NCI-H2107 (cell line): ENCODE measurements around the gene CFD.
"Not testable (repeated sequence)": the region's sequence is repeated elsewhere in the genome, so short reads cannot be mapped to it uniquely, and the experiment has no call there.

Experiments
- DNase-seq: peaks from one replicate; lab custom pipeline; 2025; lab: John Stamatoyannopoulos, UW

The CFD gene

GRCh38 chr19:825897-826644 is 33.4 kb upstream of the CFD start:
- DNase-seq, result no peak

GRCh38 chr19:827314-827709 is 32.2 kb upstream of the CFD start:
- DNase-seq, result no peak

GRCh38 chr19:827710-828321 is 31.6 kb upstream of the CFD start, which contains the start of gene AZU1:
Gene AZU1, plus strand, starts transcription at chr19:827837. Its CDS starts 10 bp downstream, at chr19:827847.
- DNase-seq, result no peak

- no peak for DNase-seq
Measured at GRCh38 chr19:829129-829758, 30.2 kb upstream of the CFD start.

GRCh38 chr19:831407-832369 is 27.8 kb upstream of the CFD start:
- DNase-seq, result no peak

- no peak for DNase-seq
Measured at GRCh38 chr19:834216-834615, 25.2 kb upstream of the CFD start.

GRCh38 chr19:835210-835810 is 24.2 kb upstream of the CFD start:
- no peak for DNase-seq

GRCh38 chr19:840519-841206 is 18.8 kb upstream of the CFD start, which contains the start of gene PRTN3:
Gene PRTN3, plus strand, starts transcription at chr19:840999. Its CDS starts 10 bp downstream, at chr19:841009.
- DNase-seq, result no peak

GRCh38 chr19:842802-843179 is 16.7 kb upstream of the CFD start:
- not testable (repeated sequence) for DNase-seq

- no peak for DNase-seq
Measured at GRCh38 chr19:843180-843835, 16.2 kb upstream of the CFD start.

GRCh38 chr19:843836-844545 is 15.5 kb upstream of the CFD start:
- DNase-seq, result no peak

GRCh38 chr19:844546-844971 is 14.9 kb upstream of the CFD start:
- no peak for DNase-seq

GRCh38 chr19:845707-846521 is 13.6 kb upstream of the CFD start:
- DNase-seq, result no peak

GRCh38 chr19:848386-848921 is 11.0 kb upstream of the CFD start:
- no peak for DNase-seq

- not testable (repeated sequence) for DNase-seq
Measured at GRCh38 chr19:849195-849594, 10.3 kb upstream of the CFD start.

- DNase-seq, result no peak
Measured at GRCh38 chr19:850221-850978, 9.1 kb upstream of the CFD start.

GRCh38 chr19:850979-851335 is 8.5 kb upstream of the CFD start:
- DNase-seq, result no peak
